ENCODE data around the gene FHIT.

Gene FHIT

DNA sequence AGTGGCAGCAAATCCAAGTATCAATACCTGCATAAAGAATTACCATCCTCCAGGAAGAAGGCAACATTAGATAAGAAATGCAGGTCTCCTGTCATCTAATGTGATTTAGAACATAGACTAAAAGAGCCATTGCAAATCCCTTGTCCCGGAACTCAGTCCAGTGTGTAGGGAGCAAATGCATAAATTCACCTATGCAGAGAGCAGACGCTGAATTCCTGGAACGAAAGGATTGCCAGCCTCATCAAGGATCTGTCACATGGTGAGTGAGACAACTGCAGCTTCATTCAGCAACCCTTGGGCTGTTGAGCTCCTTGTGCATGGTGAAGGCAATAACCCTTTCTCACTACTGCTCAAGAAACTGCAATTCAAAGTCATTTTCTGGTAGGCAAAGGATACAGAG, 1504.7 kb downstream of the FHIT start:
- H4K20me1 ChIP-seq (ENCODE audit: insufficient read depth, low read length) = no peaks in the 10 kb centered on the region

DNA sequence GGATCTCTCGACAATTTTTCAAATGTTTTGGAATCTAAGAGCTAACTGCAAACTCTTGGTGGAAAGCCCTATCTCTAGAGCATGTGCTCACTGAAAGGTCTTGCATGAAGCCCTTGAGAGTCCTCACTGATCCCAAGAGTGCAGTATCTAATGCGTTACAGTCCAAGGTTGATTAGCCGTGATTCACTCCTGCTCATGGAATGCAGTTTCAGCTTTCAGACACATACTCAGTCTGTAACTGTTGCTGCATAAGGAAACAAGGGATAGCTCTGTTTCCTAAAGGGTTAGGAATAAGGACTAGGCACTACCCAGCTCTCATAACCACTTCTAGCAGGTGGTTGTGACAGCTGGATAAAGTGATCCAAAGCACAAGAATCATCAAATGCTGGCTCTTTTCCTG, 1514.0 kb downstream of the FHIT start:
- Histone ChIP-seq H3K9me3 (ENCODE audit: insufficient read depth, low read length) (no peaks in the 10 kb centered on the region), H3K4me3 (ENCODE audit: low read length) (no peak overlapping the region), H3K27me3 (ENCODE audit: low read depth, low read length) (peaks cover 14% of the 10 kb centered on the region; the same call in 1 of the 2 replicates), H3K79me2 (ENCODE audit: low read length) (no peaks in the 10 kb centered on the region), H3K27ac (ENCODE audit: low read length) (no peak overlapping the region), H2AFZ (ENCODE audit: low read depth, low read length) (no peak overlapping the region), H3K4me1 (ENCODE audit: low read length) (peaks cover 6% of the 10 kb centered on the region; the same call in 1 of the 2 replicates), H4K20me1 (ENCODE audit: insufficient read depth, low read length) (no peaks in the 10 kb centered on the region), H3K36me3 (replicated peaks; ENCODE audit: low read depth, low read length) (no peaks in the 10 kb centered on the region), H3K9ac (ENCODE audit: low read length) (no peak overlapping the region), H3K4me2 (ENCODE audit: low read length) (no peak overlapping the region)
- no peak for TF ChIP-seq EZH2phosphoT487 (IDR thresholded peaks at IDR 0.05; ENCODE audit: low read depth)
- TF ChIP-seq, protein P1, sequence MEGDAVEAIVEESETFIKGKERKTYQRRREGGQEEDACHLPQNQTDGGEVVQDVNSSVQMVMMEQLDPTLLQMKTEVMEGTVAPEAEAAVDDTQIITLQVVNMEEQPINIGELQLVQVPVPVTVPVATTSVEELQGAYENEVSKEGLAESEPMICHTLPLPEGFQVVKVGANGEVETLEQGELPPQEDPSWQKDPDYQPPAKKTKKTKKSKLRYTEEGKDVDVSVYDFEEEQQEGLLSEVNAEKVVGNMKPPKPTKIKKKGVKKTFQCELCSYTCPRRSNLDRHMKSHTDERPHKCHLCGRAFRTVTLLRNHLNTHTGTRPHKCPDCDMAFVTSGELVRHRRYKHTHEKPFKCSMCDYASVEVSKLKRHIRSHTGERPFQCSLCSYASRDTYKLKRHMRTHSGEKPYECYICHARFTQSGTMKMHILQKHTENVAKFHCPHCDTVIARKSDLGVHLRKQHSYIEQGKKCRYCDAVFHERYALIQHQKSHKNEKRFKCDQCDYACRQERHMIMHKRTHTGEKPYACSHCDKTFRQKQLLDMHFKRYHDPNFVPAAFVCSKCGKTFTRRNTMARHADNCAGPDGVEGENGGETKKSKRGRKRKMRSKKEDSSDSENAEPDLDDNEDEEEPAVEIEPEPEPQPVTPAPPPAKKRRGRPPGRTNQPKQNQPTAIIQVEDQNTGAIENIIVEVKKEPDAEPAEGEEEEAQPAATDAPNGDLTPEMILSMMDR (IDR thresholded peaks at IDR 0.05; ENCODE audit: low read depth, low read length) = no peak

More for the DNA sequence above, 1504.7 kb downstream of the FHIT start:
- Histone ChIP-seq H3K79me2 (ENCODE audit: low read length) (no peaks in the 10 kb centered on the region), H3K36me3 (replicated peaks; ENCODE audit: low read depth, low read length) (no peaks in the 10 kb centered on the region), H3K27ac (ENCODE audit: low read length) (no peak overlapping the region), H3K4me3 (ENCODE audit: low read length) (no peak overlapping the region), H3K4me2 (ENCODE audit: low read length) (no peak overlapping the region), H3K27me3 (ENCODE audit: low read depth, low read length) (no peaks in the 10 kb centered on the region), H3K9ac (ENCODE audit: low read length) (no peak overlapping the region), H2AFZ (ENCODE audit: low read depth, low read length) (no peak overlapping the region), H3K9me3 (ENCODE audit: insufficient read depth, low read length) (no peaks in the 10 kb centered on the region), H3K4me1 (ENCODE audit: low read length) (no peaks in the 10 kb centered on the region)
- no peak for TF ChIP-seq EZH2phosphoT487 (IDR thresholded peaks at IDR 0.05; ENCODE audit: low read depth)
- TF ChIP-seq, protein P1 (IDR thresholded peaks at IDR 0.05; ENCODE audit: low read depth, low read length) = no peak

DNA sequence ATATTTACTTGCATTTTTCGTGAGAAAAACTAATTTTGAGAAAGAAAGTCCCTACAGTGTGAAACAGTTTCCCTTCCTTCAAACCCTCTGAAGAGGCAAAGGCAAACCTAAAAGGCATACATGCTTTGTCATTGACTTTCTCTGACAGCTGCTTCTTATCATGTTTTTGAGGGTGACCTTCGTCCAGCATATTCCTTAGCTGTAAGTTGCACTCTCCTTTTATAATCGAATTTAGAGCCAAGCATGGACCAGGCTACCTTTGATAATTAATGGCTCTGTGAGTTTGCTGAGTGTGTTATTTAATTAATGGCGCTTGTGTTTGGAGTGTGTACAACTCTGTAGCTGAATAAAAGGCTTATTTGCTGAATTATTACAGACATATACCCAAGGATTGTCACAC, 1517.2 kb downstream of the FHIT start:
- TF ChIP-seq, protein P1 (IDR thresholded peaks at IDR 0.05; ENCODE audit: low read depth, low read length) = no peak
- TF ChIP-seq EZH2phosphoT487 (IDR thresholded peaks at IDR 0.05; ENCODE audit: low read depth) = no peak
- Histone ChIP-seq H3K4me3 (ENCODE audit: low read length) (no peak overlapping the region), H3K4me1 (ENCODE audit: low read length) (peaks cover 15% of the 10 kb centered on the region), H3K36me3 (replicated peaks; ENCODE audit: low read depth, low read length) (no peaks in the 10 kb centered on the region), H3K27ac (ENCODE audit: low read length) (no peak overlapping the region), H3K27me3 (ENCODE audit: low read depth, low read length) (peaks cover 12% of the 10 kb centered on the region; the same call in 1 of the 2 replicates), H3K9me3 (ENCODE audit: insufficient read depth, low read length) (no peaks in the 10 kb centered on the region), H2AFZ (ENCODE audit: low read depth, low read length) (no peak overlapping the region), H3K4me2 (ENCODE audit: low read length) (no peak overlapping the region), H3K79me2 (ENCODE audit: low read length) (no peaks in the 10 kb centered on the region), H3K9ac (ENCODE audit: low read length) (no peak overlapping the region), H4K20me1 (ENCODE audit: insufficient read depth, low read length) (no peaks in the 10 kb centered on the region)

DNA sequence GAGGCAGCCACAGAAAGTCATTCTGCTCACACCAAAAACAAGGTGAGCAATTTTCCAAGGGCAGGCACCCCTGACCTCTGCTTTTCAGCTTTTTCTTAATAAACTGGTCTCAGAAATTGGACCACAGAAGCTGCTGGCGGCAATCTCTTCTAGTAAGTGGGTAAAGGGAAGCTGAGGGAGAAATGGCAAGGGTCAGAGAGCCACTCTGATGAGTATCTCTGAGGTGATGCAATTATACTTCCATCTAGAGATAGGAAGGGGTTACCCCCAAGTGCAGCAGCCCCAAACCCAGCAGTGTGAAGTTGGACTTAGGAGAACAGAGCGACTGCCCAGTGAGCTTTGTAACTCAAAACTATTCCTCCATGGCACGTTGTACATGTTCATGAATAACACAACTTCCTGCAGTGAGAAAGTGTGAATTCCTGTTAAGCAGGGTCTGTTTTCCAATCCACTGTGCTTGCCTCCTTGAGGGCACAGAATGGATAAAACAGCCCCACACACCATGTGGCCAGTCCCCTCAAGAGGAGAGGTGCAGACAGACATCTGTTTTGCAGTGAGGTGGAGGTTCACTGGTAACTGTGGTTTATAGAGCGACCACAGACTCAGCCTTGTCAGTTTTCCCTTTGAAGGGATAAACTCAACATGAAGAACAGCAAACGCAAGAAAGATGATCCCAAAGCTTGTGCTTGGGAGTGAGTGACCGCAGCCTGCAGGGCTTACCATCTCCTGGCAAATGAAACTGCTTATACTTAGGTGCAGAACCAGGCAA, 1518.0 kb downstream of the FHIT start:
- Histone ChIP-seq H3K4me3 (ENCODE audit: low read length) (no peak overlapping the region), H3K36me3 (replicated peaks; ENCODE audit: low read depth, low read length) (no peaks in the 10 kb centered on the region), H3K9ac (ENCODE audit: low read length) (no peak overlapping the region), H3K4me1 (ENCODE audit: low read length) (peaks cover 15% of the 10 kb centered on the region), H3K27me3 (ENCODE audit: low read depth, low read length) (peaks cover 8% of the 10 kb centered on the region; the same call in 1 of the 2 replicates), H3K79me2 (ENCODE audit: low read length) (no peaks in the 10 kb centered on the region), H2AFZ (ENCODE audit: low read depth, low read length) (no peak overlapping the region), H4K20me1 (ENCODE audit: insufficient read depth, low read length) (no peaks in the 10 kb centered on the region), H3K4me2 (ENCODE audit: low read length) (no peak overlapping the region), H3K9me3 (ENCODE audit: insufficient read depth, low read length) (no peaks in the 10 kb centered on the region), H3K27ac (ENCODE audit: low read length) (no peak overlapping the region)
- TF ChIP-seq, protein P1 (IDR thresholded peaks at IDR 0.05; ENCODE audit: low read depth, low read length) = no peak
- no peak for TF ChIP-seq EZH2phosphoT487 (IDR thresholded peaks at IDR 0.05; ENCODE audit: low read depth)
